Lung (tissue), 12 donors: ENCODE data around the gene OLFML2A. TPM values are rescaled to one million over a fixed set of nuclear protein-coding genes. Genes with fewer than 3 reads are reported as not detected.

Experiments
- ATAC-seq: fragments of 200-7000 bp; cut with Tn5 transposase; one replicate; pipeline ENCODE4 v1.9.1; 2020; ENCODE audit warnings: moderate number of reproducible peaks; ENCODE audit not compliant: insufficient read depth, low FRiP score
- DNase-seq, 3 donors: peaks; one replicate each; pipeline ENCODE4 v3.0.0-alpha.2; 2013 to 2017
- H3K27ac ChIP-seq, 2 donors: one replicate each; pipeline ENCODE4 v1.5.1; 2013; ENCODE audit warnings: mild to moderate bottlenecking in 2 of 2, moderate library complexity in 2 of 2, control low read depth in 1 of 2, inconsistent platforms in 1 of 2, low read depth in 1 of 2, low read length in 1 of 2
- H3K27me3 ChIP-seq, 3 donors: one replicate each; pipeline ENCODE4 v1.5.1; 2013; ENCODE audit warnings: low read length in 2 of 3; ENCODE audit not compliant: control insufficient read depth in 3 of 3, insufficient read depth in 3 of 3
- H3K36me3 ChIP-seq, 4 donors: one replicate each; pipeline ENCODE4 v1.5.1; 2013; ENCODE audit warnings: low read length in 4 of 4, mild to moderate bottlenecking in 1 of 4, moderate library complexity in 1 of 4; ENCODE audit not compliant: control insufficient read depth in 4 of 4, insufficient read depth in 4 of 4
- H3K4me1 ChIP-seq, 5 donors: one replicate each; pipeline ENCODE4 v1.5.1; 2013; ENCODE audit warnings: low read length in 5 of 5, mild to moderate bottlenecking in 2 of 5, moderate library complexity in 1 of 5; ENCODE audit not compliant: control insufficient read depth in 5 of 5, insufficient read depth in 5 of 5
- H3K4me3 ChIP-seq: one replicate; pipeline ENCODE4 v1.5.1; 2013; ENCODE audit warnings: mild to moderate bottlenecking, control low read depth, moderate library complexity
- H3K9ac ChIP-seq, 2 donors: one replicate each; pipeline ENCODE4 v1.5.1; 2013; ENCODE audit warnings: low read length in 2 of 2, control low read depth in 1 of 2; ENCODE audit not compliant: insufficient read depth in 1 of 2
- H3K9me3 ChIP-seq, 4 donors: one replicate each; pipeline ENCODE4 v1.5.1; 2013; ENCODE audit warnings: low read length in 3 of 4, mild to moderate bottlenecking in 1 of 4, moderate library complexity in 1 of 4; ENCODE audit not compliant: control insufficient read depth in 4 of 4, insufficient read depth in 3 of 4
- CTCF ChIP-seq: IDR thresholded peaks from 2 replicates; pipeline ENCODE4 v1.5.1; 2012; ENCODE audit warnings: mild to moderate bottlenecking; ENCODE audit errors: control extremely low read depth, extremely low read depth
- WGBS, 2 donors: extraction: QIAGEN DNeasy Blood & Tissue Kit; methylation state at CpG; one replicate each; pipeline ENCODE4 v1.1.7; 2013; 5-methylcytosine and 5-hydroxymethylcytosine counted together
- polyA plus RNA-seq, 2 donors: library from polyadenylated mRNA; stranded (reverse); fragments of 200-250 nt; gene quantifications; one replicate each; pipeline ENCODE4 v1.2.1, GENCODE V29; 2013
- total RNA-seq, 2 donors: library from RNA; depleted of rRNA in 1 of 2; stranded (reverse); fragments of >200 nt in 1 of 2; gene quantifications; one replicate each; pipeline ENCODE4 v1.2.1, GENCODE V29; 2014 to 2021
- donor health status: control.
- donor health status: control.
- donor health status: Bipolar disorder and iron deficiency.
- donor health status: healthy.
- donor health status: DM: yes; HTN: yes; CAD: no.

Gene OLFML2A
- total and polyA plus RNA-seq, 4 donors: 2.0 to 56.7 (median 7.5) TPM

GRCh38 chr9:124859803-124860581 is 83.1 kb downstream of the OLFML2A start:
- no peak overlapping the region for H3K27ac ChIP-seq
- WGBS, 2 donors: 61 to 62% methylated on average over 10 of the region's 10 CpGs

GRCh38 chr9:124860582-124861341 is 83.8 kb downstream of the OLFML2A start:
- Histone ChIP-seq H3K27ac (peak overlapping the region in 1 of 2 donors; percentile 93), H3K4me1 (peaks cover 8 to 18% (median 13%) of the 10 kb centered on the region in 5 donors), H3K9me3 (no peaks in the 10 kb centered on the region), H3K9ac (peak overlapping the region; percentile 80 to 92), H3K4me3 (peak overlapping the region; percentile 92), H3K27me3 (no peaks in the 10 kb centered on the region), H3K36me3 (peaks cover 17 to 44% (median 29%) of the 10 kb centered on the region in 4 donors)
- no peak for TF ChIP-seq CTCF
- ATAC-seq (no peak), DNase-seq (no peak)
- 11 to 13% methylated on average over 12 of the region's 12 CpGs for WGBS, 2 donors

More at GRCh38 chr9:124859803-124860581, 83.1 kb downstream of the OLFML2A start:
- no peak for TF ChIP-seq CTCF
- Histone ChIP-seq H3K36me3 (peaks cover 17 to 44% (median 29%) of the 10 kb centered on the region in 4 donors), H3K27me3 (no peaks in the 10 kb centered on the region), H3K4me1 (peaks cover 8 to 18% (median 13%) of the 10 kb centered on the region in 5 donors), H3K9ac (peak overlapping the region; percentile 80 to 92), H3K4me3 (peak overlapping the region; percentile 1), H3K9me3 (no peaks in the 10 kb centered on the region)
- DNase-seq (no peak), ATAC-seq (no peak)

- H3K9ac ChIP-seq: peak within 1 kb of the TSS; percentile 80 to 93
- peaks cover 8 to 18% (median 13%) of the 10 kb centered on the region in 5 donors for H3K4me1 ChIP-seq
- H3K27me3 ChIP-seq: no peaks in the 10 kb centered on the region
- peak; percentile 96 for ATAC-seq
- H3K4me3 ChIP-seq: peak within 1 kb of the TSS; percentile 92
- 1% methylated on average over 67 to 92 of the region's 92 CpGs for WGBS, 2 donors
- DNase-seq: peak; percentile 94 to 97 (median 95)
- TF ChIP-seq CTCF: no peak
- peak within 1 kb of the TSS; percentile 82 to 93 for H3K27ac ChIP-seq
- peaks cover 17 to 37% (median 29%) of the 10 kb centered on the region in 4 donors for H3K36me3 ChIP-seq
- no peaks in the 10 kb centered on the region for H3K9me3 ChIP-seq
These were observed 84.7 kb downstream of the OLFML2A start, which contains the start of the genes ARPC5L and RPL35 for GRCh38 chr9:124861342-124862229. ARPC5L (plus strand) TSS chr9:124862130; CDS start chr9:124869291, 7,161 bp downstream. RPL35 (minus strand) TSS chr9:124861957; CDS start chr9:124861912, 45 bp downstream.
